Endothelial cell of umbilical vein (primary cell): ENCODE results near the gene TRANK1. TPM values are rescaled to one million over a fixed set of nuclear protein-coding genes. Genes with fewer than 3 reads are reported as not detected.

ENCODE experiments used
- BruUV-seq: library from RNA; stranded (reverse); fragments of 400-500 nt; replicated peaks from 2 replicates; lab custom pipeline; 2021; lab: Mats Ljungman, UMichigan
- CTCF ChIA-PET: fragments of 300-600, 350-600 bp; sonication (Branson Sonifier 250); formaldehyde crosslinking; loops from one replicate; lab custom pipeline; 2021; ENCODE audit warnings: antibody characterized with exemption, inconsistent platforms; lab: Charles Lee
- POLR2A ChIA-PET: fragments of 300-600, 350-600 bp; sonication (Branson Sonifier 250); formaldehyde crosslinking; loops from one replicate; lab custom pipeline; 2021; ENCODE audit warnings: antibody characterized with exemption, inconsistent platforms; lab: Charles Lee
- DNase-seq: peaks from one replicate; pipeline ENCODE4 v3.0.0-alpha.2; 2011; ENCODE audit warnings: low read depth, low spot score
- FAIRE-seq: peaks from 2 replicates; lab custom pipeline; 2011; peaks lifted over from hg19 to GRCh38; lab: Jason Lieb, UNC
- H2AFZ ChIP-seq: 2 replicates; pipeline ENCODE4 v1.6.0; 2012; ENCODE audit warnings: low read depth, low read length, control low read depth, inconsistent platforms
- H3K27ac ChIP-seq: 2 replicates; pipeline ENCODE4 v1.5.1; 2011; ENCODE audit warnings: low read depth, mild to moderate bottlenecking, control low read depth, low read length, moderate library complexity; ENCODE audit not compliant: insufficient read depth
- H3K27me3 ChIP-seq, 2 experiments: 2 replicates each; pipeline versions ENCODE4 v1.6.0 to v1.6.1; 2011; ENCODE audit warnings: low read length in 2 of 2, mixed read lengths in 1 of 2; ENCODE audit not compliant: control insufficient read depth in 2 of 2, insufficient read depth in 2 of 2
- H3K36me3 ChIP-seq, 2 experiments: 2 replicates in 1 of 2; 3 replicates in 1 of 2; pipeline ENCODE4 v1.5.1; 2011; ENCODE audit warnings: low read length in 2 of 2, mild to moderate bottlenecking in 1 of 2, moderate library complexity in 1 of 2; ENCODE audit not compliant: control insufficient read depth in 2 of 2, insufficient read depth in 2 of 2; ENCODE audit errors: extremely low read depth in 1 of 2
- H3K4me1 ChIP-seq: 3 replicates; pipeline ENCODE4 v1.5.1; 2011; ENCODE audit warnings: mild to moderate bottlenecking, low read length; ENCODE audit not compliant: control insufficient read depth, insufficient read depth; ENCODE audit errors: extremely low read depth
- H3K4me2 ChIP-seq: 2 replicates; pipeline ENCODE4 v1.6.1; 2011; ENCODE audit warnings: low read length, control low read depth, mixed read lengths; ENCODE audit not compliant: insufficient read depth
- H3K4me3 ChIP-seq, 3 experiments: fragments of 200-600 bp in 1 of 3; sonication (generic), shearing (Covaris generic) in 1 of 3; replicated peaks in 1 of 3; 2 replicates each; pipeline ENCODE4 v1.5.1; 2011 to 2016; ENCODE audit warnings: control low read depth in 3 of 3, low read length in 3 of 3, mild to moderate bottlenecking in 2 of 3, inconsistent platforms in 1 of 3, low read depth in 1 of 3, moderate library complexity in 1 of 3; ENCODE audit not compliant: insufficient read depth in 1 of 3
- H3K79me2 ChIP-seq: 2 replicates; pipeline ENCODE4 v1.6.0; 2012; ENCODE audit warnings: low read length, inconsistent platforms; ENCODE audit not compliant: control insufficient read depth, insufficient read depth
- H3K9ac ChIP-seq: replicated peaks from 2 replicates; pipeline ENCODE3; 2011; ENCODE audit warnings: low read length, control low read depth; ENCODE audit not compliant: insufficient read depth; ENCODE audit errors: extremely low read depth
- H3K9me1 ChIP-seq: replicated peaks from 3 replicates; pipeline ENCODE4 v1.6.0; 2011; ENCODE audit warnings: mild to moderate bottlenecking, low read length; ENCODE audit not compliant: control insufficient read depth, insufficient read depth; ENCODE audit errors: extremely low read depth
- H3K9me3 ChIP-seq: replicated peaks from 2 replicates; pipeline ENCODE4 v1.5.1; 2012; ENCODE audit warnings: low read length, inconsistent platforms; ENCODE audit not compliant: control insufficient read depth, insufficient read depth
- H4K20me1 ChIP-seq: replicated peaks from 2 replicates; pipeline ENCODE3; 2011; ENCODE audit warnings: mild to moderate bottlenecking, low read length; ENCODE audit not compliant: control insufficient read depth, insufficient read depth; ENCODE audit errors: extremely low read depth
- EZH2 ChIP-seq: IDR thresholded peaks from 2 replicates; pipeline ENCODE4 v1.6.1; 2012; ENCODE audit warnings: borderline replicate concordance, low read depth, mild to moderate bottlenecking, moderate library complexity, low read length, inconsistent platforms; ENCODE audit not compliant: severe bottlenecking
- FOS ChIP-seq: IDR thresholded peaks from 2 replicates; pipeline ENCODE4 v1.6.1; 2011; ENCODE audit warnings: mild to moderate bottlenecking, low read length, moderate library complexity, borderline replicate concordance; ENCODE audit not compliant: insufficient read depth
- GATA2 ChIP-seq: IDR thresholded peaks from 2 replicates; pipeline ENCODE4 v1.7.0; 2011; ENCODE audit warnings: low read depth, mild to moderate bottlenecking, moderate library complexity, mixed read lengths, low read length; ENCODE audit not compliant: insufficient read length, insufficient read depth
- JUN ChIP-seq: IDR thresholded peaks from 2 replicates; pipeline ENCODE4 v1.6.1; 2011; ENCODE audit warnings: borderline replicate concordance, low read depth; ENCODE audit not compliant: insufficient read length, insufficient read depth
- MYC ChIP-seq: IDR thresholded peaks from one replicate; pipeline ENCODE4 v1.6.1; 2011; ENCODE audit warnings: mild to moderate bottlenecking, low read depth, low read length
- POLR2A ChIP-seq: IDR thresholded peaks from 2 replicates; pipeline ENCODE4 v1.6.1; 2012; ENCODE audit warnings: low read depth, mild to moderate bottlenecking, control low read depth, low read length
- POLR2AphosphoS5 ChIP-seq: IDR thresholded peaks from 2 replicates; pipeline ENCODE4 v1.6.1; 2012; ENCODE audit warnings: low read depth, mild to moderate bottlenecking, control low read depth, low read length, moderate library complexity; ENCODE audit not compliant: insufficient read depth
- dilution Hi-C: fragments of 300-500 bp; cut with MboI; formaldehyde crosslinking; loops from one replicate; pipeline ENCODE4 v1.15.0; 2019; ENCODE audit warnings: low sequenced_read_pairs; ENCODE audit not compliant: extremely low pct_ligation_motif_present
- intact Hi-C: fragments of 100-400 bp; cut with micrococcal nuclease; formaldehyde crosslinking; loops from one replicate; pipeline ENCODE4 v1.10.0; 2022
- polyA plus RNA-seq, 4 experiments: library from polyadenylated mRNA; depleted of rRNA in 3 of 4; stranded (reverse) in 3 of 4; unstranded in 1 of 4; fragments of >200 nt; gene quantifications; 2 replicates each; pipeline versions ENCODE4 v1.2.1 to v1.2.3, GENCODE V29; 2011 to 2012; ENCODE audit warnings: missing spikeins in 1 of 4
- total RNA-seq: library from RNA; stranded (reverse); gene quantifications from 2 replicates; pipeline ENCODE4 v1.2.3, GENCODE V29; 2021
- TF ChIP-seq, protein P1 (sequence below), 2 donors: IDR thresholded peaks; 1 replicate in 1 of 2; 2 replicates in 1 of 2; pipeline ENCODE4 v1.5.1; 2011; ENCODE audit warnings: low read length in 2 of 2, mild to moderate bottlenecking in 2 of 2, moderate library complexity in 2 of 2, control low read depth in 1 of 2, inconsistent platforms in 1 of 2, low read depth in 1 of 2; ENCODE audit not compliant: insufficient read depth in 1 of 2; ENCODE audit errors: extremely low read depth in 1 of 2
- TF ChIP-seq, protein P2 (sequence below): IDR thresholded peaks from 2 replicates; pipeline ENCODE4 v1.6.1; 2011; ENCODE audit not compliant: insufficient read depth, insufficient read length

The TRANK1 gene
- total and polyA plus RNA-seq, 2 donors (not counting 3 experiments of a cell fraction or from before 2014, with no cell fraction given), result 4.6 to 14.4 TPM

DNA sequence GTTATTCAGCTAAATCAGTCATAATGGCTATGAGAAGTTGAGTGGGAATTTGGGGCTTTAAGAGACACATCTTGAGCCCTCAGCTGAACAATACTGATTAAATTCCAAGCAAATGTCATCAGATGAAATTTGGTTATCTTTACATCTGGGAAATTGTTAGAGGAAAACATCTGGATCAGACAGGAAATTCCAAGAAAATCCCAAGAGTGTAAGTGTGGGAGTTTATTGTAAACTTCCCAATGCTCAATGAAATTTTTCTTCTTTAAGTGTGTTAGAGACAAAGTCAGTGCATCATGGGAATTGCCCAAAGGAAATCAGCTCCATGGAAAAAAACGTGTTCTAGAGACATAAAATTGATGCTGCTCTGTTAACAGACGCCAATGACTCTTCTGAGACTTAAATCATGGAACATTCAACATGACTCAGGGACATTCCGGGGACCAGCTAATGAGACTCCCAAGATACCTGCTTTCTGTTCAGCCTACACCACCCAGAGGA lies 160.7 kb downstream of the TRANK1 start:
- dilution Hi-C loops, result no loop called here
- Histone ChIP-seq H3K9me1 (no peaks in the 10 kb centered on the region), H3K27ac (no peak overlapping the region), H4K20me1 (no peaks in the 10 kb centered on the region), H3K36me3 (no peaks in the 10 kb centered on the region), H3K9me3 (no peaks in the 10 kb centered on the region), H3K27me3 (no peaks in the 10 kb centered on the region), H3K4me2 (no peak overlapping the region), H3K4me3 (no peak overlapping the region), H3K4me1 (no peaks in the 10 kb centered on the region), H2AFZ (no peak overlapping the region), H3K9ac (no peak overlapping the region), H3K79me2 (no peaks in the 10 kb centered on the region)
- ChIA-PET POLR2A (no interaction called here), CTCF (interaction anchor here (0.9 to 1.3 kb wide), 2 partner anchors 30 to 174 kb away, joined by 3 read pairs; no protein-coding TSS in a partner anchor)
- DNase-seq, result no peak
- TF ChIP-seq MYC, result no peak
- no peak for TF ChIP-seq EZH2
- TF ChIP-seq GATA2, result no peak
- TF ChIP-seq, protein P1, sequence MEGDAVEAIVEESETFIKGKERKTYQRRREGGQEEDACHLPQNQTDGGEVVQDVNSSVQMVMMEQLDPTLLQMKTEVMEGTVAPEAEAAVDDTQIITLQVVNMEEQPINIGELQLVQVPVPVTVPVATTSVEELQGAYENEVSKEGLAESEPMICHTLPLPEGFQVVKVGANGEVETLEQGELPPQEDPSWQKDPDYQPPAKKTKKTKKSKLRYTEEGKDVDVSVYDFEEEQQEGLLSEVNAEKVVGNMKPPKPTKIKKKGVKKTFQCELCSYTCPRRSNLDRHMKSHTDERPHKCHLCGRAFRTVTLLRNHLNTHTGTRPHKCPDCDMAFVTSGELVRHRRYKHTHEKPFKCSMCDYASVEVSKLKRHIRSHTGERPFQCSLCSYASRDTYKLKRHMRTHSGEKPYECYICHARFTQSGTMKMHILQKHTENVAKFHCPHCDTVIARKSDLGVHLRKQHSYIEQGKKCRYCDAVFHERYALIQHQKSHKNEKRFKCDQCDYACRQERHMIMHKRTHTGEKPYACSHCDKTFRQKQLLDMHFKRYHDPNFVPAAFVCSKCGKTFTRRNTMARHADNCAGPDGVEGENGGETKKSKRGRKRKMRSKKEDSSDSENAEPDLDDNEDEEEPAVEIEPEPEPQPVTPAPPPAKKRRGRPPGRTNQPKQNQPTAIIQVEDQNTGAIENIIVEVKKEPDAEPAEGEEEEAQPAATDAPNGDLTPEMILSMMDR (IDR thresholded peaks at IDR 0.05; ENCODE audit: extremely low read depth in 1 of 2, insufficient read depth in 1 of 2, low read depth in 1 of 2, low read length in 2 of 2), result no peak
- no peak for TF ChIP-seq FOS
- no peak for TF ChIP-seq POLR2A
- TF ChIP-seq, protein P2, sequence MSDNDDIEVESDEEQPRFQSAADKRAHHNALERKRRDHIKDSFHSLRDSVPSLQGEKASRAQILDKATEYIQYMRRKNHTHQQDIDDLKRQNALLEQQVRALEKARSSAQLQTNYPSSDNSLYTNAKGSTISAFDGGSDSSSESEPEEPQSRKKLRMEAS, result no peak
- TF ChIP-seq JUN, result no peak
- no peak for TF ChIP-seq POLR2AphosphoS5
- intact Hi-C loops, result no loop called here
- BruUV-seq, result no TSS peak
- no peak for FAIRE-seq
